Globus pallidus (tissue), 1 donor: ENCODE data around the gene RABGAP1L.
"Not testable (repeated sequence)": the region's sequence is repeated elsewhere in the genome, so short reads cannot be mapped to it uniquely, and the experiment has no call there.

Source experiments
- DNase-seq: peaks from one replicate; pipeline ENCODE4 v3.0.0-alpha.2; 2015; ENCODE audit warnings: low spot score

RABGAP1L gene

DNA sequence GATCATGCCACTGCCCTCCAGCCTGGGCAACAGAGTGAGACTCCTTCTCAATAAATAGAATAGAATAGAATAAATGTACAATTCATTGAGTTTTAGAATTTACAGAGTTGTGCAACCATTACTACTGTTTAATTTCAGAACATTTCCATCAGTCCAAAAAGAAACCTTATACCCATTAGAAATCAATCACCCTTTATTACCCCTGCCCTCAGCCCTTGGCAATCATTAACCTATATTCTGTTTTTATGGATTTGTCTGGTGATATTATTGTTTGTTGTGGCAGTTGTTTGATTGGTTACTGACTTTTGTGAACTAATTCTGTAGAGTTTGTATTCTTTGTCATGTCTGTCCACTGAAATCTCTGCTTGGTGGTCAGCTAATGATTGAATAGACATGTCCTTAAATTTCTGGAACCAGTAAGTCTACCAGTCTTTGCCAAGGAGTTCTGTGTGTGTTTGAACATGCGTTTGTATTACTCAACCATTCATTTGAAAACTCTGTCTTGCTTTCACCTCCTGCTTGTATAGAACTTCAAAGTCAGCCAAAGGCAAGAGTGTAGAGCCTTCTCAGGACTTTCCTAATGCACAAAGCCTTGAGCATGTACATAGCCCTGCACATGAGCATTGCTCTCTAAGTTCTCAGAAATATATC lies 497.2 kb downstream of the RABGAP1L start:
- no peak for DNase-seq

DNA sequence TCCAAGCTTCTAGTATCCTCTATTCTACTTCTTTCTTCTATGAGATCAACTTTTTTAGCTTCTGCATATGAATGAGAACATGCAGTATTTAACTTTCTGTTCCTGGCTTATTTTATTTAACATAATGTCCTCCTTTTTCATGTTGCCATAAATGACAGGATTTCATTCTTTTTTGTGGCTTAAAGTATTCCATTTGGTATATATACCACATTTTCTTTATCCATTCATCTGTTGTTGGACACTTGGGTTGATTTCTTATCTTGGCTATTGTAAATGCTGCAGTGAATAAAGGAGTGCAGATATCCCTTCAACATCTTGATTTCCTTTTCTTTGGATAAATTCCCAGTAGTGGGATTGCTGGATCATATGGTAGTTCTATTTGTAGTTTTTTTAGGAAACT lies 498.1 kb downstream of the RABGAP1L start:
- no peak for DNase-seq

DNA sequence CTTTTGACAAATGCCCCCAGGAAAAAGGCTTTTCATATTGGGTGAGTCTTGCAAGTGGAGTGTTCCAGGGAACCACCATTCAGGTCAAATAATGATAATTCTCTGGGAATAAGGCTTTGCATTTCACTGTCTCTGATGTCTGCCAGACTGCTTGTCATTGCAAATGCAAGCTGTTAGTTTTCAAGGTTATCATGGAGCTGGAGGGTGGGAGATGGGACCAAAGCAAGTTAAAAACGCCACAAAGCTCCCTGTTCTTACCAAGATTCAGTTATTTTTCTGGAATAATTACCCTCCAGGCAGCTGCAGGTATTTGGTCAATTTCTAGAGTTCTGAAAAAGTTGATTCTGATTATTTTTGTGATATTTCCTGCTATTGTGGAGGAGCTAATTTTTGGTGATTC lies 498.6 kb downstream of the RABGAP1L start:
- DNase-seq: no peak

DNA sequence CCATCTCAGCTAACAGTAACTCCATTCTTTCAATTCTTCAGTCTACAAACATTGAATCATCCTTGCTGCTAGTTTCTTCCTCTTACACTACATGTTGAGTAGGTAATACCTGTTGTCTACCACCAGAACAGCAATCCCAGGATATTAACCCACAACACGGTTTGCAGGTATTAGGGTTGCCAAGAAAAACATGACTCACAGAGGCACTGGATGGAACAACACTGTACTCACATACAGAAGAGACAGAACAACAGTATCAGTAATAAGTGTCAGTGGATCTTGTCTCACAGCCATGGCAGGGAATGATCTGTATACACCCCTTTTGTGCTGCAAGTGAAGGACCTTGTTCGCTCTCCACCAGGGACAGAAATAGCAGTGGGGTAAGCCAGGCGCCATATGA lies 500.5 kb downstream of the RABGAP1L start:
- DNase-seq: no peak

DNA sequence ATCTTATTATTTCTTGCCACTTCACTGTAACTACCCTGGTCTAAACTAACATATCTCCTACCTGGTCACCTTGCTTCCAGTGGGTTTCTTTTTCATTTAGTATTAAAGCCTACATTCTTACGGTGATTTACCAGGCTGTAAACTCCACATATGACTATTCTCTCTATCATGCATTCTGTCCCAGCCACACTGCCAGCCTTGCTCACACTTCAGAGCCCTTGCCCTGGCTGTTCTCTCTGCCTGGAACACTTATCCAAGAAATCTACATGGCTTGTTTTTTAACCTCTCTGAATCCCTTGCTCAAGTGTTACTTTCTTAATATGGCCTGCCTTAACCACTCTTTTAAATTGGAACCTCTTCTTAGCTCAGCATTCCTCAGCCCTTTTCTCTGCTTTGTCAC lies 501.2 kb downstream of the RABGAP1L start:
- DNase-seq: no peak

DNA sequence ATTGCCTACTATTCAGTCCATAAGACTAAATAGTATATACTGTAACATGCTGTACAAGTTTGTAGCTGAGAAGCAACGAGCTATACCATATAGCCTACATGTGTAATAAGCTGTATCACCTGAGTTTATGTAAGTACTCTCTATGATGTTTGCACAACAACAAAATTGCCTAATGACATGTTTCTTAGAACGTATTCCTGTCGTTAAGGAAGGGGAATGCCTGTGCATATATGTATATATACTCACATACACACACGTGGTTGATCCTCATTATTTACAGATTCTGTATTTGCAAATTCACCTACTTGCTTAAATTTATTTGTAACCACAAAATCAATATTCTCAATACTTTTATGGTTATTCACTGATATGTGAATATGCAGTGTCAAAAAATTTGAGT lies 504.0 kb downstream of the RABGAP1L start:
- no peak for DNase-seq

DNA sequence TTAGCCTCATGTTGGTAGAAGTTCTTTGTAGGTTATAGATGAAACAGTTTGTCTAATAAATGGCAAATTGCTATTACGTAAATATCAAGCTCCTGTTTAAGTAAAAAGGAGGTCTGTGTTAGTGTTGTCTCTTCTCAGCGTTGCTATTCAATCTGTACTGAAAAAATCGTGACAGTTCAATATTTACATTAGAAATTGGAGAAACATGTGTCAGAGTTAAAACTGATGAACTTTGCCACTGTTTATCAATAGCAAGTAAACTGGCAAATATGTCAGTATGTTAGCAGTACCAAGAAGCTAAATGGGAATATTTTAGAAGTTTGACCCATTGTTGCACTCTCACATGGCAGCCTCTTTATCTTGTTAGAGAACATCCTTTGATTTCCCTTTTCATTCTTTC lies 506.9 kb downstream of the RABGAP1L start:
- no peak for DNase-seq

DNA sequence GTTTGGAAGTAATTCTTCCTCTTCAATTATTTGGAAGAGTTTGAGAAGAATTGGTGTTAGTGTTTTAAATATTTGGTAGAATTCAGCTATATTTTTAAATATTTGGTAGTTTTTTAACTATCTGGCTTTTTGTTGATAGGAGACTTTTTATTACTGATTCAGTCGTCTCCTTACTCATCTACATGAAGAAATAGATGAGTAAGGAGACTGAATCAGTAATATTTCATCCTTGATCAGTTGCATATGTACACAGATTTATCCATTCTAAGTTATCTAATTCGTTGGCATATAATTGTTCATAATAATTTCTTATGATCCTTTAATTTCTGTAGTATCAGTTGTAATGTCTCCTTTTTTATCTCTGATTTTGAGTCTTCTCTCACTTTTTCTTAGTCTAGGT lies 512.5 kb downstream of the RABGAP1L start:
- no peak for DNase-seq

DNA sequence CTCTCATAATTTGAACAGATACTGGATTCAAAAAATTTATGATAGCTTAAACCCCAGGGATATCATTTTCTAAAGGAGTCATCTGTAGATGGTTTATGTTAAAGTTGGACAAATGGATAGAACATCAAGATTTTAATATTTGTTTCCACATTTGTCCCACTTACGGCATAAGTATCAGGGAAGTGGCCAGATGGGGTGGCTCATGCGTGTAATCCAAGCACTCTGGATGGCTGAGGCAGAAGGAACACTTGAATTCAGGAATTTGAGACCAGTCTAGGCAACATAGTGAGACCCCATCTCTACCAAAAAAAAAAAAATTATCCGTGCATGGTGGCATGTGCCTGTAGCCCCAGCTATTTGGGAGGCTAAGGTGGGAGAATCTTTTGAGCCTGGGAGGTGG lies 517.5 kb downstream of the RABGAP1L start:
- no peak for DNase-seq

DNA sequence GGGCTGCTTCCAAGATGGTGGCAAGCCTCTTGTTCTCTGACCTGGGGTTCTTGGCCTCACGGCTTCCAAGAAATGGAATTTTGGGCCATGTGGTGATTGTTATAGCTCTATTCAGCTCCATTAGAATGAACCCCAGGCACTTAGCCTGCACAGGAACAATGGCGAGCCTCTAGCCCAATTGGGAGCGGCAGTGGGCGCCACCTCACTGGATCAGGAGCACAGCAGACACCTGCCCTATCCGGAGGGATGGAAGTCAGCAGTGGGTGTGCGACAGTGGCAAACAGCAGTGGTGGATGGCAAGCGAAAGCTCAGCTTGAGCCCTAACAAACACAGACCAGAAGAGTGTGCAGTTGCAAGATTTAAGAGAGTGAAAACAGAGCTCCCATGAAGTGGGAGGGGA lies 519.3 kb downstream of the RABGAP1L start:
- DNase-seq: no peak

DNA sequence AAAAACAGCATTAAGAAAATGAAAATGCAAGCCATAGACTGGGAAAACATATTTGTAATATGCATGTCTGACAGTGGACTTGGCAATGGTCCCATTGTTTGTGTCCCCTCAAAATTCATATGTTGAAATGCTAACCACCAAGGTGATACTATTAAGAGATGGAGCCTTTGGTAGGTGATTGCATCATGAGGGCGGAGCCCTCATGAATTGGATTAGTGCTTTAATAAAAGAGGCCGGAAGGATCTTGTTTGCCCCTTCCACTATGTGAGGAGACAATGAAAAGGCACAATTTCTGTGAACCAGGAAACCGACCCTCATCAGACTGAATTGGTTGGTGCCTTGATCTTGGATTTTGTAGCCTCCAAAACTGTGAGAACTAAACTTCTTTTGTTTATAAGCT lies 520.8 kb downstream of the RABGAP1L start:
- DNase-seq: no peak

DNA sequence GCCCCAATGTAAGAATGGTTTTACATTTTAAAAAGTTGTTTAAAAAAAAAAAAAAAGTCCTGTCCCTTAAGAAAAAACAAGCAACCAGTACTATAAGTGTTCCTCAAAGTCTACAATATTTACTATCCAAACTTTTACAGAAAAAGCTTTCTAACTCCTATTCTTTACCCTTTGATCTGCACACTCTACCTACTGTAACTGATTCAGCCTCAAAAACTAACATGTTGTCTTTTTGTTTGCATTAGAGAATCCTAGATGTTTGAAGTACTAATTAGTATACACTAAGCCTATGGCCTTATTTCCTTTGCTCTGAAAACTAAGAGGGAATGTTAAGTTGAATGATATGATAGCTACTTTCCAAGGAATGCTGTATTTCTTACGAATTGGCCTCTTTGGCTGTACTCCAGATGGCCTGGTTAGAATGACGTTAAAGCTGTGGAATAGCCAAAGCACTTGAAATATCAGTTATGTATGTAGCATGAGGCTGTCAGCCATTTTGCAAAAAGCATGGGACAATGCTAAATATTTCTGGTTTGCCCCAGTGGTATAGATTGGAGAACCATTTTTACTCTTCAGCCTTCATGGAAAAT lies 523.2 kb downstream of the RABGAP1L start:
- DNase-seq: no peak

DNA sequence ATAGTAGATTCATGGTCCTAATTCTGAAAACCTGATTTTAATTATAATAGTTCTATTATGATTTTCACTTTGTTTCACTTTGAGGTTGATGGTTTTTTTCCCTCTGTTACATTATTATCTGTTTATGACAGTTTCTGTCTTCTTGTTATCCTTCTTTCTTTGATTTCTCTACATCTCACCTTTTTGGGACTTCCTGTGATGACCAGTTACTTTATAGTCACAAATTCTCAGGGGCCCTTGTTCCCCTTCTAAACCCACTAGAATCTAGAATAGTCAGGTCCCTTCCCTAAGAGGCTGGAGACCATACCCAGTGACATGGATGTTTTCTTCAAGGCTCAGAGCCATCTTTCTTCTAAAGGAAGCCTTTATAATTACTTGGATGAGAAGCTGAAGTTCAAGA lies 526.9 kb downstream of the RABGAP1L start:
- DNase-seq: no peak

DNA sequence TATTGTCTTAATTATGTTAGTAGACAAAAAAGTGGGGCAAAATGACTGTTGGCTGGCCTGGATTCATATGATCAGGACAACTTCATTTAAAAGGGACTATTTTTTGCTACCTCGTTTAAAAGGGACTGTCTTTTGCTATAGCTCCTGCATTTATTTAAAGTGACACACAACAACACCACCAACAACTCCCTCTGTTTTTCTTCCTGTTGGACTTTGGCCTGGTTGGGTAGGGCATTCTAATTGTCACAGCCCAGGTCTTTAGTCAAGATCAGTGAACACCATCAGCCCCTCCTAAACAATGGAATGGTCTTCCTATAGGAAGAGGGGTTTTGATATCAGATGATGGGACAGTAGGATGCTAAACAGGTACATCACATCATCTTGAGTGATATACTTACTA lies 530.2 kb downstream of the RABGAP1L start:
- DNase-seq: no peak

DNA sequence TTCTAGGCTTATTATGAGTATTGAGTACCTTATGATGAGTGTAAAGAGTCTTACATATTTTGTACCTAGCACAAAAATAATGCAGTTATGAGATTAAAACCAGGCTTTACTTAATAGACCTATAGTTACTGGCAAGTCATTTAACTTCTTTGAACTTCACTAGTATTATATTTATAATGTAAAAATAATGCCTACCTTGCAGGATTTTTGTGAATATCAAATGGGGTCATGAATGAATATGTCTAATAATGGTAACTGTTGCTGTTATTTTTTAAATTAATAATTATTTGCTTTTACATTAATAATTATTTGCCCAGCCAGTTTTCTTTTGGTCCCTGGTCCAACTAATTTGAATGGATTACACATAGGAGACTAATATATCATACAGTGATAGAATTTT lies 530.9 kb downstream of the RABGAP1L start:
- no peak for DNase-seq

DNA sequence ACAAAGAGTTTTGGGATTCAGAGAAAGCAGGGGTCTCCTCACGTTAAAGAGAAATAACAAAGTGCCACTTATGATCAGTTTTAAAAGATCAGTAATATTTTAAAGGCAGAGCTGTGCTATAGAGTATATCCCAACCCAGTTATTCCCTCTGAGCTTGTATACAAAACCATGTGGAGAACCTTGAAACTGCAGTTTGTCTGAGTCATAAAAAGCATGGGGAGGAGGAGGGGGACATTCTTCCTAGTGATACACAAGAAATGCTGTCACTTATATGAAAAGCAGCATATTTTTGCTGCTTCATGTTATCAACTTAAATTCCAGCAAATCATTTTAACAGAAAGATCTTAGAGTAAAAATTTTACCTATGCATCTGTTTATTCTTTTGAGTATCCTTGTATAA lies 533.0 kb downstream of the RABGAP1L start:
- DNase-seq: no peak

DNA sequence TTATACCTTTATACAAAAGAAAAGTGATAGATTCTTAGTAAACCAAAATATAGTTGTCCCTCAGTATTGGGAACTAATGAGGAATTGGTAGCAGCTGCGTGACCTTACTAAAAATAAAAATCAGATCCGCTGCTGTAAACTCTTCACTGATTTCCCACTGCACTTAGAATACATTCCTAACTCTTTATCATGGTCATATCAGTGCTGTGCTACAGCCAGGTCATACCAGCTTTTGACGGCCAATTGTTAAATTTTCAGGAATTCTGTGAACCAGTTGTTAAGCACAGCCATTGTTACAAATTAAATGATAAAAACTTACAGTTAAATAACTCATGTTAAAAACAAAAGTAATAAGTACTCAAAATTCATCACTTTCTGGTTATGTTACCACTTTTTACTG lies 533.8 kb downstream of the RABGAP1L start:
- no peak for DNase-seq

DNA sequence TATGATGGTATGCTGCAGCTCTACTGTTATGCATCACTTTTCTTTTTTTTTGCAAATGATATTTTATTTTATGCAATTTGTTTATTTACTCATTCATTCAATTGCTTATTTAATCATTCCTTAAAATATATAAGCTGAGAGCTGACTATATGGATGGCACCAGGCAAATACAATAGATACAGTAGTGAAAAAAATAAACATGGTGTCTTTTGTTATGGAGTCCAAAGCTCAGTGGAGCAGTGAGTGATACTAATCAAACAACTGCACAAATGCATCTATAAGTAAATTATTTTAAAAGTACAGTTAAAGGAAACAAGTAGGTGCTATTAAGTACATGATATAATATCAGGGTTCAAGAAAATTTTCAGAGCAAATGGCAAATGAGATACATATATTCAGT lies 534.2 kb downstream of the RABGAP1L start:
- DNase-seq: not testable (repeated sequence)

DNA sequence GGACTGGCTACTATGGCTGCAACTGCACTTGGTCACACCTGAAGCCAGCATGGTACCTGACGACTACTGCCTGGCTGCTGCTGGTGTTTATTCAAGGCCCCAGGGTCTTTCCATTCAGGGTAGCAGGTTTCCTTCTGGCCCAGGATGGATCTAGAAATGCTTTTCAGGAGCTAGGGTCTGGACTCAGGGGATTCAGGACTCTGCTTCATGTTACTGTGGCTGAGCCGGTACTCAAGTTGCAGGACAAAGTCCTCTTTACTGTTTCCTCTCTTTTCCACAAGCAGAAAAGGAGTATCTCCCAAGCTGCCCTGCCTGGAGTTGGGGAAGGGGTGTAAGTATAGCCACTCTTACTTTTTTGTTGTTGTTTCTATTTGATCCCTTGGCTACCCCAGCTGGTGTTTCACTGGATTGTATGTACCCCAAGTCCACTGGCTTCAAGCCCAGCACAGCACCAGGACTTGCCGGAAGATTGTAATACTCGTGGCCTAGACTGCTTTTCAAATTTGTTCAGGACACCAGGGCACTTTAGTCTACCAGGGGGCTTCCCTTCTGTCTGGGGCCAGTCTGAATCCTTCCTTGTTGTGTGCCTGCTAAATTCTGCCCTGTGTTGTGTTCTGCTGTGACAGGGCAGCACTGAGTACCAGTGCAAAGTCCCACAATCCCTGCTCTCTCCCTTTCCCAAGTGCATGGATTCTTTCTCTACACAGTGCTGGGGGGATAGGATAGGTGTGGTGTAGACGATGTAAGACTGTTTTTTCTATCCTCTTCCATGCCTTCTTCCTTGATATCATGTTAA lies 536.9 kb downstream of the RABGAP1L start:
- DNase-seq: no peak

DNA sequence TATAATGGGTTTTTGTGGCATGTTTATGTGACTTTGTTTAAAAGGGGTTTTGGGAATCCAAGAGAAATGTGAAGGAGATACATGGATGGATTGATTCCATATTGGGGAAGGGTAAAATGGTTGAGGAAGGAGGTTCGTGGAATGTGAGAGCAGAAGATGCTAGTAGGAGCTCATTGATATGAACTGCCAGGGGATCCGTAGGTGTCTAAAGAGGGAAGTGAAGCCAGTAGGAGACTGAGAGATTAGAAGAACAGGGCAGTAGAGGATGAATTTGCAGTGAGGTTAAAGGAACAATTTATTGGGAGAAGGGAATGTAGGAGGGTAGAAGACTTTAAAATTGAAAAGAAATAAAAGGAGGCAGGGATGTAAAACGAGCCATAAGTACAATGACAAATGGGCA lies 541.0 kb downstream of the RABGAP1L start:
- DNase-seq: no peak

DNA sequence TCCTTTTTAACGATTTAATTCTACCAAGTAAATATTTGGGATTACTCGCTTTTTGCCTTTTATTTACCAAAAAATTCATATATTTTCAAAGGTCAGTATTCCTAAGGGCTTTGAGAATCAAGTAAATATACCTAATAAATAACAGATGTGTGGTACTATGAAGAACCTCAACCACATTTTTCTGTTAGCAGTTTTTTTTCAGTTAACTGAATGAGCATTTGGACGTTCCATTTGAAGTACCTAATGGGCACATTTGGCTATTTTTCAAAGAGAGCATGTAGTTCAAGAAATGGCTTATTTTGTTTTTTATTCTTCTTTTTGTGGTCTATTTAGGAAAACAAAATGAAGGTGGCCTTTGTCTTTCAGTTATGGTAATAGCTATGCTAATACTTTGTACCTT lies 541.5 kb downstream of the RABGAP1L start:
- DNase-seq: no peak

DNA sequence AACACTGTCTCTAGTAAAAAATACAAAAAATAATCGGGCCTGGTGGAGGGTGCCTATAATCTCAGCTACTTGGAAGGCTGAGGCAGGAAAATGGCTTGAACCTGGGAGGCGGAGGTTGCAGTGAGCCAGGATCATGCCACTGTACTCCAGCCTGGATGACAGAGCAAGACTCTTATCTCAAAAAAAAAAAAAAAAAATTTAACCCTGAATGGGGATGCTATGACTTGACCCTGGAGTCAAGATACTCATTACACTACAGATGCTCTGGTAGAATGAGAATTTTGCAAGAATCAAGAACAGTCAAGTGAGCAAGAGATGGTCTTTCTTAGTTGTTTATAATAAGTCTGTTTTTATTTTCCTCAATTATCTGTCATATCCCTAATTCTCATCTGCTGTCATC lies 542.2 kb downstream of the RABGAP1L start:
- DNase-seq: no peak

DNA sequence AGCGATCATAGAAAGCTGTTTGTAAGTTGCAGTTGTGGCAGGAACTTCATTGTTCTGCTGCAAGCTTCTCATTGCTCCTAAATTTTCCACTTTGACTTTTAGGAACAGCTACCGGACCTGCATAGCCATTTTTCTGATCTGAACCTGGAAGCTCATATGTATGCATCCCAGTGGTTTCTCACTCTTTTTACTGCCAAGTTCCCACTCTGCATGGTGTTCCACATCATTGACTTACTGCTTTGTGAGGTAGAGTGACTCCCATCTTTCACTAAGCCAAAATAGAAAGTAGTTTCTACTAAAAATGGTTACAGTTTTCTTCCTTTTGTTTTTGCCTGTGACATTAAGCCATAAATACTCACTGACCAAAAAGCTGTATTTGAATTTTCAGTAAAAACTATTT lies 542.7 kb downstream of the RABGAP1L start:
- no peak for DNase-seq

DNA sequence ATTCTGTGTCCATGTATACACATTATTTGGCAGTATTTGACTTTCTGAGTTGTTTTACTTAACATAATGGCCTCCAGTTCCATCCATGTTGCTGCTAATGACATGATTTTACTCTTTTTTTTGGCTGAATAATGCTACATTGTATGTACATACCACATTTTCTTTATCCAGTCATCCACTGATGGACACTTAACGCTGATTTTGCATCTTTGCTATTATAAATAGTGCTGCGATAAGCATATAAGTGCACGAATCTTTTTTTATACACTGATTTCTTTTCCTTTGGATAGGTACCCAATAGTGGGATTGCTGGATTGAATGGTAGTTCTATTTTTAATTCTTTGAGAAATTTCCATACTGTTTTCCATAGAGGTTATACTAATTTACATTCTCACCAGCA lies 544.0 kb downstream of the RABGAP1L start:
- DNase-seq: no peak
